PC-3 (cell line): ENCODE results near the gene PHETA1. TPM values are rescaled to one million over a fixed set of nuclear protein-coding genes. Genes with fewer than 3 reads are reported as not detected.

ENCODE experiments used
- ATAC-seq: fragments of 200-7000 bp; cut with Tn5 transposase; 2 replicates; pipeline ENCODE4 v1.9.1; 2020; ENCODE audit warnings: mild to moderate bottlenecking, moderate library complexity
- BruUV-seq: library from RNA; stranded (reverse); fragments of 400-500 nt; replicated peaks from 2 replicates; lab custom pipeline; 2021; lab: Mats Ljungman, UMichigan
- CTCF ChIA-PET: fragments of 300-600 bp; sonication (Branson Sonifier 250); formaldehyde crosslinking; loops from one replicate; lab custom pipeline; 2022; ENCODE audit warnings: antibody characterized with exemption; lab: Charles Lee
- POLR2A ChIA-PET: fragments of 300-600 bp; sonication (Branson Sonifier 250); formaldehyde crosslinking; loops from one replicate; lab custom pipeline; 2022; ENCODE audit warnings: antibody characterized with exemption; ENCODE audit not compliant: unreplicated experiment; lab: Charles Lee
- DNase-seq: peaks from one replicate; pipeline ENCODE4 v3.0.0-alpha.2; 2015
- H2AFZ ChIP-seq: fragments of 300-600 bp; sonication (generic); 2 replicates; pipeline ENCODE4 v1.6.0; 2016; ENCODE audit warnings: antibody characterized with exemption, low read length
- H3F3A ChIP-seq: fragments of 300-600 bp; sonication (generic); one replicate; pipeline ENCODE4 v1.6.0; 2017; ENCODE audit warnings: antibody characterized with exemption, low read length, control low read depth, mild to moderate bottlenecking; ENCODE audit not compliant: unreplicated experiment
- H3K27ac ChIP-seq: fragments of 300-600 bp; sonication (generic); 2 replicates; pipeline ENCODE4 v1.5.1; 2016; ENCODE audit warnings: mild to moderate bottlenecking, low read length
- H3K27me3 ChIP-seq: fragments of 300-600 bp; sonication (generic); 2 replicates; pipeline ENCODE4 v1.6.1; 2016; ENCODE audit warnings: low read length, mixed read lengths
- H3K36me3 ChIP-seq: fragments of 300-600 bp; sonication (generic); 2 replicates; pipeline ENCODE4 v1.6.1; 2016; ENCODE audit warnings: low read depth, mixed run types, low read length, mixed read lengths
- H3K4me1 ChIP-seq: fragments of 300-600 bp; sonication (generic); 2 replicates; pipeline ENCODE4 v1.5.1; 2016; ENCODE audit warnings: low read length; ENCODE audit not compliant: insufficient read depth
- H3K4me2 ChIP-seq: fragments of 300-600 bp; sonication (generic); 2 replicates; pipeline ENCODE4 v1.6.0; 2016; ENCODE audit warnings: low read length
- H3K4me3 ChIP-seq: fragments of 300-600 bp; sonication (generic); 2 replicates; pipeline ENCODE4 v1.5.1; 2016; ENCODE audit warnings: mild to moderate bottlenecking, low read length, mixed read lengths
- H3K79me2 ChIP-seq: fragments of 300-600 bp; sonication (generic); 2 replicates; pipeline ENCODE4 v1.6.1; 2017; ENCODE audit warnings: low read length, mixed read lengths
- H3K9ac ChIP-seq: fragments of 300-600 bp; sonication (generic); 2 replicates; pipeline ENCODE4 v1.6.0; 2016; ENCODE audit warnings: mild to moderate bottlenecking, low read length
- H3K9me2 ChIP-seq: fragments of 300-600 bp; sonication (generic); replicated peaks from 2 replicates; pipeline ENCODE4 v1.6.1; 2016; ENCODE audit warnings: mixed run types, low read length, mixed read lengths
- H3K9me3 ChIP-seq: fragments of 300-600 bp; sonication (generic); 2 replicates; pipeline ENCODE4 v1.6.1; 2016; ENCODE audit warnings: low read length, mixed read lengths
- H4K20me1 ChIP-seq: fragments of 300-600 bp; sonication (generic); 2 replicates; pipeline ENCODE4 v1.6.1; 2016; ENCODE audit warnings: low read length, mixed read lengths
- EZH2 ChIP-seq: fragments of 300-600 bp; sonication (generic); IDR thresholded peaks from one replicate; pipeline ENCODE4 v1.6.1; 2017; ENCODE audit warnings: antibody characterized with exemption, mild to moderate bottlenecking, low read length; ENCODE audit not compliant: unreplicated experiment
- EZH2phosphoT487 ChIP-seq: fragments of 300-600 bp; sonication (generic); IDR thresholded peaks from 2 replicates; pipeline ENCODE4 v1.6.1; 2018; ENCODE audit warnings: mild to moderate bottlenecking, antibody characterized with exemption, low read length, borderline replicate concordance
- intact Hi-C: fragments of 100-400 bp; cut with micrococcal nuclease; formaldehyde crosslinking; loops from 2 replicates; pipeline ENCODE4 v1.9.0; 2023
- total RNA-seq: library from RNA; depleted of rRNA; stranded (reverse); fragments of >200 nt; gene quantifications from 2 replicates; pipeline ENCODE4 v1.2.3, GENCODE V29; 2014
- TF ChIP-seq, protein P1 (sequence below): fragments of 300-600 bp; sonication (generic); conservative IDR thresholded peaks from 2 replicates; pipeline ENCODE4 v1.5.1; 2017; ENCODE audit warnings: antibody characterized with exemption, low read depth, mild to moderate bottlenecking, low read length

The PHETA1 gene
- total RNA-seq, 1 experiment from 2014 or later: 18.6 TPM

DNA sequence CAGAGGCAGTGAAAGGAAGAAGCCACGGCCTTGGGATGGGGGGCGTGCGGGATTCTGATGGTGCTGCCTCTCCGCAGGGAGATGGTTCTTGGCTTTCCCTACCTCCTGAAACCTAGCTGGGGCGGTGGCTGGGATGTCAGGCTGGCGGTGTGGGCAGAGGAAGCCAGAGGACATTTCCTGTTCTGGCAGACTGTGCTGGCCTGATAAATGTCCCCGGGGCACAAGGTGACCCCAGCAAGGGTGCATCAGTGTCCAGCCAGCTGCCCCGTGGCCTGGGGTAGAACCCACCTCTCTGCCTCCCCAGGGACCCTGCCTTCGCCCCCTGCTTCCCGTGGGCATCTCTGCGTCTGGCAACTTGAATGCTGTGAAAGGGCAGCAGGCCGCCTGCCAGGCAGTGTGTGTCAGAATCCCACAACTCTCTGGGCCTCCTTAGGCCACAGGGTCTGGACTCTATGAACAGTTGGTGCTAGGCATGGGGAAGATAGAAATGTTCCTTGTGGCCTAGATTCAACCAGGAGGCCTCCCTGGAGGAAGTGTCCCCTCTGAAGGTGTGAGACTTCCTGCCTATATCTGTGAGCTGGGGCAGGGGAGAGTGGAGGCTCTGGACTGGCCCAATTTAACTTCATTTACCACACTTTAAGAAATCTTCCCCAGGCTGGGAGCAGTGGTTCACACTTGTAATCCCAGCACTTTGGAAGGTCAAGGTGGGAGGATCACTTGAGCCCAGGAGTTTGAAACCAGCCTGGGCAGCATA lies 41.7 kb upstream of the PHETA1 start:
- no peak overlapping the region for H2AFZ ChIP-seq

DNA sequence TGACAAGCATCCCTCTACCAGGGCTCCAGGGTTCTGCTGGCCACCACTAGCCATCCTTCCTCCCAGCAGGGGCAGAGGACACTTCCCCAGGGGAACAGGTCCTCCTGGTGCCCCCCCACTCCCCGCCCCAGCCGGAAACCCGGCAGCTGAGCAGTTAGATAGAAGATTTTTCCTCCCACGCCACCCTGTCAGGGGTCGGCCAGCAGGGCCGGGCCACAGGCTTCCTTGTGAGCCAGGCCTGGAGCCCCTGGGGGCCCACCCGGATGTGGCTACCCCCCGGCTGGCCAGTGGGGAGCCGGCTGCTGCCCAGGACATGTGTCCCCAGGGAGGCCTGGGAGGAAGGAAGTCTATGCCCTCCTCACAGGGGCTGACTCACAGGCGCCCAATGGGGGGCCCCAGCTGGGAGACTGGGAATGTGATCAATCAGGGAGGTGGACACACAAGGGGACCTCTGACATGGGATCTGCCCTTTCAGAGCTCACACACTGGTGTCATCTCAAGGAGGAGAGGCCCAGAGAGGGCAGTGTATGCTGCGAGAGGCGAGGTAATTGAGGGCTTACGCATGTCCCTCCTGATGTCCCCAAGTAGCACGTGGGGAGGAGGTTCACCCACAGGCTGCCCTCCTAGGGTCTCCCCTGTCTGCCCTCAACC lies 41.0 kb upstream of the PHETA1 start:
- ChIA-PET POLR2A (no interaction called here), CTCF (interaction anchor here (0.7 kb wide), 1 partner anchor 42 kb away, joined by 3 read pairs; no protein-coding TSS in a partner anchor)
- H3K9me3 ChIP-seq: no peaks in the 10 kb centered on the region
- H3K4me3 ChIP-seq: no peak overlapping the region
- peaks cover 52% of the 10 kb centered on the region for H3K79me2 ChIP-seq
- no peak overlapping the region for H2AFZ ChIP-seq
- H3K4me1 ChIP-seq: peaks cover 21% of the 10 kb centered on the region
- H3K27me3 ChIP-seq: no peaks in the 10 kb centered on the region
- no peak overlapping the region for H3K4me2 ChIP-seq
- no TSS peak for BruUV-seq
- DNase-seq (no peak), ATAC-seq (no peak)
- no peaks in the 10 kb centered on the region for H3K9me2 ChIP-seq
- no peaks in the 10 kb centered on the region for H3K36me3 ChIP-seq
- TF ChIP-seq EZH2 (no peak), EZH2phosphoT487 (no peak)
- TF ChIP-seq, protein P1, sequence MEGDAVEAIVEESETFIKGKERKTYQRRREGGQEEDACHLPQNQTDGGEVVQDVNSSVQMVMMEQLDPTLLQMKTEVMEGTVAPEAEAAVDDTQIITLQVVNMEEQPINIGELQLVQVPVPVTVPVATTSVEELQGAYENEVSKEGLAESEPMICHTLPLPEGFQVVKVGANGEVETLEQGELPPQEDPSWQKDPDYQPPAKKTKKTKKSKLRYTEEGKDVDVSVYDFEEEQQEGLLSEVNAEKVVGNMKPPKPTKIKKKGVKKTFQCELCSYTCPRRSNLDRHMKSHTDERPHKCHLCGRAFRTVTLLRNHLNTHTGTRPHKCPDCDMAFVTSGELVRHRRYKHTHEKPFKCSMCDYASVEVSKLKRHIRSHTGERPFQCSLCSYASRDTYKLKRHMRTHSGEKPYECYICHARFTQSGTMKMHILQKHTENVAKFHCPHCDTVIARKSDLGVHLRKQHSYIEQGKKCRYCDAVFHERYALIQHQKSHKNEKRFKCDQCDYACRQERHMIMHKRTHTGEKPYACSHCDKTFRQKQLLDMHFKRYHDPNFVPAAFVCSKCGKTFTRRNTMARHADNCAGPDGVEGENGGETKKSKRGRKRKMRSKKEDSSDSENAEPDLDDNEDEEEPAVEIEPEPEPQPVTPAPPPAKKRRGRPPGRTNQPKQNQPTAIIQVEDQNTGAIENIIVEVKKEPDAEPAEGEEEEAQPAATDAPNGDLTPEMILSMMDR: no peak
- no peaks in the 10 kb centered on the region for H3F3A ChIP-seq
- no peak overlapping the region for H3K27ac ChIP-seq
- H3K9ac ChIP-seq: no peak overlapping the region
- no peaks in the 10 kb centered on the region for H4K20me1 ChIP-seq
- intact Hi-C loops: no loop called here

More for the DNA sequence above, 41.7 kb upstream of the PHETA1 start:
- no peaks in the 10 kb centered on the region for H3K9me3 ChIP-seq
- H3K27ac ChIP-seq: no peak overlapping the region
- H3F3A ChIP-seq: no peaks in the 10 kb centered on the region
- no TSS peak for BruUV-seq
- no peak for TF ChIP-seq EZH2phosphoT487
- TF ChIP-seq EZH2: no peak
- TF ChIP-seq, protein P1: no peak
- no peak overlapping the region for H3K4me2 ChIP-seq
- no peaks in the 10 kb centered on the region for H3K9me2 ChIP-seq
- no peaks in the 10 kb centered on the region for H3K36me3 ChIP-seq
- intact Hi-C loops: no loop called here
- H3K27me3 ChIP-seq: no peaks in the 10 kb centered on the region
- no peak overlapping the region for H3K4me3 ChIP-seq
- DNase-seq (no peak), ATAC-seq (no peak)
- H4K20me1 ChIP-seq: no peaks in the 10 kb centered on the region
- H3K79me2 ChIP-seq: peaks cover 55% of the 10 kb centered on the region
- ChIA-PET POLR2A (no interaction called here), CTCF (interaction anchor here (0.7 kb wide), 1 partner anchor 41 kb away, joined by 3 read pairs; no protein-coding TSS in a partner anchor)
- H3K9ac ChIP-seq: no peak overlapping the region
- peaks cover 21% of the 10 kb centered on the region for H3K4me1 ChIP-seq

DNA sequence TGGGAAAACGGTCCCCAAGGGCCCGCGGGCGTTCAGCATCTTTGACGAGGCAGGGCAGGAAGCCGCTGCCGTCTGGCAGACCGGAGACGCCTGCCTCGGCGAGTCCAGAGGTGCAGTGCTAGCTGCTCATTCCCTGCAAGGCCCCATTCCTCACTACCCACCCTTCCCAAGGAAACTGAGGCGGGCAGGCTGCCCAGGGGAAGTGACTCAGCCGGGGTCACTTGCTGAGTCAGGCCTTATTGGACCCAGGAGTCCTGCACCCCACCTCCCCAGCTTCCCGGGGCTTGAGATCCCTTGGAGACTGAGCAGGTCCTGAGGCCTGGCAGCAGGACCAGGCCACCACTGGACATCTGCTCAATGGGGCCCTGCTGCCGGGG lies 40.5 kb upstream of the PHETA1 start:
- no peaks in the 10 kb centered on the region for H3F3A ChIP-seq
- ChIA-PET CTCF (no interaction called here), POLR2A (no interaction called here)
- TF ChIP-seq EZH2phosphoT487 (no peak), EZH2 (no peak)
- TF ChIP-seq, protein P1: no peak
- no peaks in the 10 kb centered on the region for H3K9me2 ChIP-seq
- H3K27me3 ChIP-seq: no peaks in the 10 kb centered on the region
- H3K79me2 ChIP-seq: peaks cover 46% of the 10 kb centered on the region
- DNase-seq (no peak), ATAC-seq (no peak)
- H2AFZ ChIP-seq: no peak overlapping the region
- no peak overlapping the region for H3K9ac ChIP-seq
- H4K20me1 ChIP-seq: no peaks in the 10 kb centered on the region
- intact Hi-C loops: no loop called here
- no peak overlapping the region for H3K27ac ChIP-seq
- H3K4me3 ChIP-seq: no peak overlapping the region
- no peaks in the 10 kb centered on the region for H3K36me3 ChIP-seq
- H3K4me1 ChIP-seq: peaks cover 21% of the 10 kb centered on the region
- no peaks in the 10 kb centered on the region for H3K9me3 ChIP-seq
- no TSS peak for BruUV-seq
- no peak overlapping the region for H3K4me2 ChIP-seq
